Thoracic aorta (tissue), 2 donors: ENCODE results near the gene LYST. TPM values are rescaled to one million over a fixed set of nuclear protein-coding genes. Genes with fewer than 3 reads are reported as not detected.
"Not testable (repeated sequence)": the region's sequence is repeated elsewhere in the genome, so short reads cannot be mapped to it uniquely, and the experiment has no call there.

Experiments
- ATAC-seq: fragments of 150-250 bp; one replicate; pipeline ENCODE4 v1.8.0; 2017; ENCODE audit warnings: low read depth; ENCODE audit not compliant: insufficient number of reproducible peaks, low FRiP score
- DNase-seq: peaks from one replicate; pipeline ENCODE4 v3.0.0-alpha.2; 2020; ENCODE audit warnings: low spot score
- H3K27ac ChIP-seq, 2 donors: fragments of 200-600 bp; sonication (generic); 1 replicate in 1 of 2; 2 replicates in 1 of 2; pipeline ENCODE4 v1.5.1; 2016; ENCODE audit warnings: mild to moderate bottlenecking in 2 of 2, moderate library complexity in 2 of 2
- H3K27me3 ChIP-seq: fragments of 200-600 bp; sonication (generic); replicated peaks from 2 replicates; pipeline ENCODE4 v1.6.0; 2016; ENCODE audit warnings: mild to moderate bottlenecking; ENCODE audit not compliant: insufficient read depth
- H3K36me3 ChIP-seq: fragments of 200-600 bp; sonication (generic); one replicate; pipeline ENCODE4 v1.5.1; 2016
- H3K4me1 ChIP-seq, 2 donors: fragments of 200-600 bp; sonication (generic); 1 replicate in 1 of 2; 2 replicates in 1 of 2; pipeline versions ENCODE4 v1.5.1 to v1.6.0; 2016; ENCODE audit warnings: low read depth in 2 of 2, mild to moderate bottlenecking in 1 of 2; ENCODE audit not compliant: control insufficient read depth in 1 of 2
- H3K4me3 ChIP-seq: fragments of 200-600 bp; sonication (generic); 2 replicates; pipeline ENCODE4 v1.5.1; 2016; ENCODE audit warnings: mild to moderate bottlenecking
- H3K9me3 ChIP-seq: fragments of 200-600 bp; sonication (generic); 2 replicates; pipeline ENCODE4 v1.5.1; 2016
- total RNA-seq, 2 donors: library from RNA; depleted of rRNA; stranded (reverse); fragments of >200 nt; gene quantifications; one replicate each; pipeline versions ENCODE4 v1.1.0 to v1.2.3, GENCODE V29; 2016
- TF ChIP-seq, protein P1 (sequence below): fragments of 200-600 bp; sonication (generic); IDR thresholded peaks from one replicate; pipeline ENCODE4 v1.5.1; 2019; ENCODE audit warnings: antibody characterized with exemption

LYST gene, protein sequence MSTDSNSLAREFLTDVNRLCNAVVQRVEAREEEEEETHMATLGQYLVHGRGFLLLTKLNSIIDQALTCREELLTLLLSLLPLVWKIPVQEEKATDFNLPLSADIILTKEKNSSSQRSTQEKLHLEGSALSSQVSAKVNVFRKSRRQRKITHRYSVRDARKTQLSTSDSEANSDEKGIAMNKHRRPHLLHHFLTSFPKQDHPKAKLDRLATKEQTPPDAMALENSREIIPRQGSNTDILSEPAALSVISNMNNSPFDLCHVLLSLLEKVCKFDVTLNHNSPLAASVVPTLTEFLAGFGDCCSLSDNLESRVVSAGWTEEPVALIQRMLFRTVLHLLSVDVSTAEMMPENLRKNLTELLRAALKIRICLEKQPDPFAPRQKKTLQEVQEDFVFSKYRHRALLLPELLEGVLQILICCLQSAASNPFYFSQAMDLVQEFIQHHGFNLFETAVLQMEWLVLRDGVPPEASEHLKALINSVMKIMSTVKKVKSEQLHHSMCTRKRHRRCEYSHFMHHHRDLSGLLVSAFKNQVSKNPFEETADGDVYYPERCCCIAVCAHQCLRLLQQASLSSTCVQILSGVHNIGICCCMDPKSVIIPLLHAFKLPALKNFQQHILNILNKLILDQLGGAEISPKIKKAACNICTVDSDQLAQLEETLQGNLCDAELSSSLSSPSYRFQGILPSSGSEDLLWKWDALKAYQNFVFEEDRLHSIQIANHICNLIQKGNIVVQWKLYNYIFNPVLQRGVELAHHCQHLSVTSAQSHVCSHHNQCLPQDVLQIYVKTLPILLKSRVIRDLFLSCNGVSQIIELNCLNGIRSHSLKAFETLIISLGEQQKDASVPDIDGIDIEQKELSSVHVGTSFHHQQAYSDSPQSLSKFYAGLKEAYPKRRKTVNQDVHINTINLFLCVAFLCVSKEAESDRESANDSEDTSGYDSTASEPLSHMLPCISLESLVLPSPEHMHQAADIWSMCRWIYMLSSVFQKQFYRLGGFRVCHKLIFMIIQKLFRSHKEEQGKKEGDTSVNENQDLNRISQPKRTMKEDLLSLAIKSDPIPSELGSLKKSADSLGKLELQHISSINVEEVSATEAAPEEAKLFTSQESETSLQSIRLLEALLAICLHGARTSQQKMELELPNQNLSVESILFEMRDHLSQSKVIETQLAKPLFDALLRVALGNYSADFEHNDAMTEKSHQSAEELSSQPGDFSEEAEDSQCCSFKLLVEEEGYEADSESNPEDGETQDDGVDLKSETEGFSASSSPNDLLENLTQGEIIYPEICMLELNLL (N-terminal part only)
- 10 to 100 TPM; 32.5 to 32.8 TPM for total RNA-seq

DNA sequence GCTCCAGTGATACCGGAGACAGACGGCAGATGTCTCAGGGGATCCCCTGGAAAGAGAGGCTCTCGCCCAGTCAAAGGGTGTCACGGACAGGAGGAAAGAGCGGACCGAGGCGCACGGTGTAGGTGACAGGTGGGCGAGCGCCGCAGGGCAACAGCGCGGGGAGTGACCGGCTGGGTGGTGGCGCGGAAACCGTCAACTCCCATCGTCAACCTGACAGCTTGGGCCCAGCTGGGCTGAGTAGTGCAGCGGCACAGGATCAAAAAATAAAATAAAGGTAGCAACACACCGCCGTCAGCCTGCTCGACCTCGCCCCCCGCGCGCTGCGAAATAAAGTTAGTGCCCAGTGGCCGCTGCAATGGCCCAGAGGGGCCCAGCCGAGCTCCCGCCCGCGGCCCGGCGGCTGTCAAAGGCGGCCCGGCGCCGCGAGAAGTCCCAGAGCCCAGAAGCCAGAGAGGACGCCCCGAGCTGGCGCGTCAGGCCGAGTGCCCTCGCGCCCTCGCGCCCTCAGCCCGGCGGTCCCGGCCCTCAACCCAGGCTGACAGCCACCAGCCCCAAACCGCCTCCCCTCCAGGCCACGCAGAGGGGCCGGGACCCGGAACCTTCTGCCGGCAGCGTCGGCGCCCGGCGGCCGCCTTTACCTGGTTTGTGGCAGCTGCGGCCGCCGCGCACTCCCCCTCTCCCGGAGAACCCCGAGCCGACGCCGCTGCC is at the start of gene LYST:
Gene LYST, minus strand, starts transcription at position 702 of the 708 bp plus-strand sequence. CDS start 36,489 bp downstream, outside the sequence.
- peaks cover 13 to 36% of the 10 kb centered on the region in 2 donors for H3K4me1 ChIP-seq
- ATAC-seq: peak; percentile 13
- no peak for DNase-seq

DNA sequence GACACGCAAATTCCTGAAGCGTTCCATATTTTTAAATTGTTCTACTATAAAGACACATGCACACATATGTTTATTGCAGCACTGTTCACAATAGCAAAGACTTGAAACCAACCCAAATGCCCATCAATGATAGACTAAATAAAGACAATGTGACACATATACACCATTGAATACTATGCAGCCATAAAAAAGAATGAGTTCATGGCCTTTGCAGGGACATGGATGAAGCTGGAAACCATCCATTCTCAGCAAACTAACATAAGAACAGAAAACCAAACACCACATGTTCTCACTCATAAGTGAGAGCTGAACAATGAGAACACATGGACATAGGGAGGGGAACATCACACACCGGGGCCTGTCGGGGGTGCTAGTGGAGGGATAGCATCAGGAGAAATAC is 48.8 kb upstream of the LYST start:
- H3K4me3 ChIP-seq: not testable (repeated sequence)

More for the DNA sequence above, at the start of gene LYST:
- TF ChIP-seq, protein P1, sequence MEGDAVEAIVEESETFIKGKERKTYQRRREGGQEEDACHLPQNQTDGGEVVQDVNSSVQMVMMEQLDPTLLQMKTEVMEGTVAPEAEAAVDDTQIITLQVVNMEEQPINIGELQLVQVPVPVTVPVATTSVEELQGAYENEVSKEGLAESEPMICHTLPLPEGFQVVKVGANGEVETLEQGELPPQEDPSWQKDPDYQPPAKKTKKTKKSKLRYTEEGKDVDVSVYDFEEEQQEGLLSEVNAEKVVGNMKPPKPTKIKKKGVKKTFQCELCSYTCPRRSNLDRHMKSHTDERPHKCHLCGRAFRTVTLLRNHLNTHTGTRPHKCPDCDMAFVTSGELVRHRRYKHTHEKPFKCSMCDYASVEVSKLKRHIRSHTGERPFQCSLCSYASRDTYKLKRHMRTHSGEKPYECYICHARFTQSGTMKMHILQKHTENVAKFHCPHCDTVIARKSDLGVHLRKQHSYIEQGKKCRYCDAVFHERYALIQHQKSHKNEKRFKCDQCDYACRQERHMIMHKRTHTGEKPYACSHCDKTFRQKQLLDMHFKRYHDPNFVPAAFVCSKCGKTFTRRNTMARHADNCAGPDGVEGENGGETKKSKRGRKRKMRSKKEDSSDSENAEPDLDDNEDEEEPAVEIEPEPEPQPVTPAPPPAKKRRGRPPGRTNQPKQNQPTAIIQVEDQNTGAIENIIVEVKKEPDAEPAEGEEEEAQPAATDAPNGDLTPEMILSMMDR: no peak
- H3K9me3 ChIP-seq: no peaks in the 10 kb centered on the region
- peak within 1 kb of the TSS; percentile 86 to 96 for H3K27ac ChIP-seq
- H3K4me3 ChIP-seq: peak within 1 kb of the TSS; percentile 93
- H3K36me3 ChIP-seq: no peaks in the 10 kb centered on the region
- no peaks in the 10 kb centered on the region for H3K27me3 ChIP-seq

DNA sequence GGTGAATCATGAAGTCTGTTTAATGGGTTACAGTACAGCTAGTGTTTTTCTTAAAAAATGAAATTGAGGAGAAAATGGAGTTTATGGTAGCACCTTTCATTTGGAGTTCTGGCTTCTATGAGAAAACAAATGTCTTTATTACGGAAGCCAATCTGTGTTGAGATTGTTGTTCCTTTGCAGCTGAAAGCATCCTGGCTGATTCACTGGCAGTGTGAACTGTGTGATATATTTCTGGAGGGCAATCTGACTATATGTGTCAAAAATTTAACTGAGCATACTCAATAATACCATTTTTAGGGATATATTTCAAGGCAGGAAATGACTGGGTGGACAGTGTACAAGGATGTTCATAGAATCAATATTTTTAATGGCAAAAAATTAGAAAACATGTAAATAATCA is 46.6 kb upstream of the LYST start:
- H3K4me3 ChIP-seq: no peak overlapping the region
- no peaks in the 10 kb centered on the region for H3K27me3 ChIP-seq
- ATAC-seq (no peak), DNase-seq (no peak)
- H3K9me3 ChIP-seq: no peaks in the 10 kb centered on the region
- TF ChIP-seq, protein P1: no peak
- H3K4me1 ChIP-seq: peaks cover 24 to 37% of the 10 kb centered on the region in 2 donors
- no peaks in the 10 kb centered on the region for H3K36me3 ChIP-seq
- no peak overlapping the region for H3K27ac ChIP-seq

More for the DNA sequence above, 48.8 kb upstream of the LYST start:
- peaks cover 18 to 23% of the 10 kb centered on the region in 2 donors for H3K4me1 ChIP-seq
- not testable (repeated sequence) for ATAC-seq, H3K27ac ChIP-seq, H3K27me3 ChIP-seq, DNase-seq, H3K9me3 ChIP-seq, H3K36me3 ChIP-seq

DNA sequence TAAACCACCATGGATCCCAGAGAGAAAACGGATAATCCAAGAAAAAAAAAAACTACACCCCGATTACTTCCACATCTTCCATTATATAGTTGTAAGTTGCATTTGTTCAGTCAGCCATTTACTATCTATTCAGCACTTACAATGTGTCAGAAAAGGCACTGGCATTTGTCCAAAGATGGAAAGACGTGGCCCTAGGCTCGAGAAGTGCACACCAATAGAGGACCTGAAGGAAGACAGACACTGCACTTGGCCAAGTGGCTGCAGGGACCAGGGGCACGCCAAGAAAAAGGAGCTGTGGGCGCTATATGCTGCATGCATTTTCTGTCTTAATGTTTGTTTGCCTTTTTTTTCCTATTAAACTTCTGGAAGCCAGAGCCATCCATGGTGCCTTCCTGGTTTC is 45.2 kb upstream of the LYST start:
- peaks cover 15 to 29% of the 10 kb centered on the region in 2 donors for H3K4me1 ChIP-seq
- DNase-seq: no peak
- TF ChIP-seq, protein P1: no peak

DNA sequence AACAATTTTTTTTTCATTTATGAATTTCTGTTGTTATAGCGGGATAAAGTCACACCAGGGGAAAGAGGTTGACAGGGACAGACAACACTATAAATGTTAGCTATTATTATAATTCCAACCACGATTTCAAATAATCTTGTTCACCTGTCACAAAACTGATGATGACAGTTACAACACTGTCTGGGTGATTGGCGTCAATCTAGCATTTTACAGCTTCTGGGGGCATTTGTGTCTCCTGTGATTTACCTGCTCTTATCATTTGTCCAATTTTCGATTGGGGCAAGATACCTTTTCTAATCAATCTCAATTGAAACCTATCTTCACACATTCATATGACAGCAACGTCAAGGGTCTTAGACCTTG is 44.6 kb upstream of the LYST start:
- H3K27me3 ChIP-seq: no peaks in the 10 kb centered on the region
- ATAC-seq: no peak
- no peaks in the 10 kb centered on the region for H3K36me3 ChIP-seq
- peaks cover 13 to 25% of the 10 kb centered on the region in 2 donors for H3K4me1 ChIP-seq
- no peak for DNase-seq
- TF ChIP-seq, protein P1: no peak
- H3K27ac ChIP-seq: peak overlapping the region in 1 of 2 donors; percentile 96
- no peaks in the 10 kb centered on the region for H3K9me3 ChIP-seq
- no peak overlapping the region for H3K4me3 ChIP-seq

More for the DNA sequence above, 45.2 kb upstream of the LYST start:
- Histone ChIP-seq H3K36me3 (no peaks in the 10 kb centered on the region), H3K27me3 (no peaks in the 10 kb centered on the region), H3K9me3 (no peaks in the 10 kb centered on the region), H3K27ac (no peak overlapping the region), H3K4me3 (no peak overlapping the region)
- no peak for ATAC-seq
